Lung microvascular endothelial cell (primary cell): ENCODE measurements around the gene VTCN1. TPM values are rescaled to one million over a fixed set of nuclear protein-coding genes. Genes with fewer than 3 reads are reported as not detected.
"Not testable (repeated sequence)": the region's sequence is repeated elsewhere in the genome, so short reads cannot be mapped to it uniquely, and the experiment has no call there.

Source experiments
- DNase-seq, 2 donors: peaks; one replicate each; pipeline versions ENCODE4 v3.0.0 to v3.0.0-alpha.2; 2010; ENCODE audit warnings: low read depth in 2 of 2
- total RNA-seq: library from RNA; depleted of rRNA; stranded (reverse); fragments of >200 nt; gene quantifications from 2 replicates; pipeline ENCODE4 v1.2.1, GENCODE V29; 2014

The VTCN1 gene
- total RNA-seq, 1 donor from 2014 or later = not detected

DNA sequence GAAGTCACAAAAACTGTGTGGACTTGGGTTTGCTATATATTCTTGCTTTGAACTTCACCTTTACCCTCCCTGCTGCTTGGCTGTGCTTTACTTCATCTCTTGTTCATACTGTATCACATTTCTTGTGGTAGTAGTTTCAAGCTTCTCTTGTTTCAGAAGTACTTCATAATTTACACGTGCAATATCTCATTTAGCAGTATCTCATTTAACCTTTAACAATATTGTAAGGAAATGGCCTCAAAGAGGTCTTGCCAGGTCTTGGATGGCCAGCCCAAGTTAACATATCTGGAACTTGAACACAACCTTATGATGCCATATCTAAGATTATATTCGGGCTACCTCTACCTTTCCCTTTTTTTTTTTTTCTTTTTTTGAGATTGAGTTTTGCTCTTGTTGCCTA, 87.5 kb downstream of the VTCN1 start:
- no peak for DNase-seq

DNA sequence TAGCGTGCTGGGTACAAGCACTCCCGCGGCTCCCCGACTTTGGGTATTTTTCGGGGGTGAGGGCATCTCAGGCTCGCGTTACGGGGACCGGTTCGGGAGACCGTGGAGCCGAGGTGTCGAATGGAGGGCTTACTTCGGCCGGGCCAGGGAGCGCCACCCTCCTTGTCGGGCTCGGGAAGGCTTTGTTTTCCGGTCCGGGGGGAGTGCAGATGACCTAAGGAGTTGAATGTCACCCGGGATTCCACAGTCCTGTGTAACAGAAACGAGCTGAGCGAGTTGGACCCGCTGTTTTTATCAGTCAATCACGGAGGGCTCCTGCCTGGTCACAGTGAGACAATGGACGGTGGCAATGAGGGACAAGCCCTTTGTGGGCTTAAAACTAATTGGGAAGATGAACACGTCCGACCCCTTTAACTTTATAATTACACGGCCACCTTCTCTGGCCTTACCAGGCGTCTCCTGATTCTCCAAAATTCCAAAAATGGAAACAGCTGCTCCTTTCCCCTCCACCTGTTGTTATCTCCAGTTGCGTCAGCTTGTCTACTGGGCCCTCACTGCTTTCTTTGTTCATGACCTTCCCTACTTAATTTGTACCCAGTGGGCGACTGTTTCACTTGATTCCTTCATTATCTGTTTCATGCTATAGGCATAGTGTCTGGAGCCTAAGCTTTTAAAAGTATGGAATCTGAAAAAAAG, 88.2 kb downstream of the VTCN1 start:
- no peak for DNase-seq

DNA sequence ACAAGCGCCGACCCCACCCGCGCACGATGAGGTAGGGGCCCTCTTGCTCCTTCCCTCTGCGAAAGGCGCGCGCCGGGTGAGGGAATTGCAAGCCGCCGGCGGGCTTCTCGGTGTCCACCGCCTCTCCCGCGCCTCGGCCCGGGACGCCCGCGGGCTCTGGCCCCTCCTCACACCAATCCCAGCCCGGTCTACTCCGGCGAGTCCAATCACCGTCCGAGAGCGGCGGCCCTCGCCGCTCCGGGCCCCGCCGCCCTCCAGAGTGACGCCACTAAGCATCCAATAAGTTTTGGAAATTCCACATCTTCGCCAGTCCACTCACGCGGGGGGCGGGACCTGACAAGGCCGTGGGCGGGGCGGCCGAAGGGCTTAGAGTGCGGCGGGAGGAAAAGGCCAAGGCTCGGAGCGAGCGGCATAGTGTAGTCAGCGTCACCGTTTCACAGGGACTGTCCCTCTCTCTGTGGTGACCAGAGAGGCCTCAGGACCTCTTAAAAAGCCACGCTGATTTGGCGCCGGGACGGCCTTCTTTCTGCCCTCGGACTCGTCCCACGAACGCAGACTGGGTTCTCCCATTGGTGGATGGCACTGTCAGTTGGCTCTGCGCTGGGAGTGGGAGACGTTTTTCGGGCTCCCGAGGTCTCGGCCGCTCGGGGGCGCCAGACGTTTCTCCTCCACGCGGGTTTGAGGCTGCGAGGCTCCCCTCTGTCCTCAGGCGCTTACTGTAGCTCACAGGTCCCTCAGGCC, 89.0 kb downstream of the VTCN1 start, which contains the start of gene TRIM45:
TSS of gene TRIM45 (minus strand) at position 161 of the 741 bp plus-strand sequence. CDS start 548 bp downstream, outside the sequence.
- DNase-seq = peak; percentile 97

DNA sequence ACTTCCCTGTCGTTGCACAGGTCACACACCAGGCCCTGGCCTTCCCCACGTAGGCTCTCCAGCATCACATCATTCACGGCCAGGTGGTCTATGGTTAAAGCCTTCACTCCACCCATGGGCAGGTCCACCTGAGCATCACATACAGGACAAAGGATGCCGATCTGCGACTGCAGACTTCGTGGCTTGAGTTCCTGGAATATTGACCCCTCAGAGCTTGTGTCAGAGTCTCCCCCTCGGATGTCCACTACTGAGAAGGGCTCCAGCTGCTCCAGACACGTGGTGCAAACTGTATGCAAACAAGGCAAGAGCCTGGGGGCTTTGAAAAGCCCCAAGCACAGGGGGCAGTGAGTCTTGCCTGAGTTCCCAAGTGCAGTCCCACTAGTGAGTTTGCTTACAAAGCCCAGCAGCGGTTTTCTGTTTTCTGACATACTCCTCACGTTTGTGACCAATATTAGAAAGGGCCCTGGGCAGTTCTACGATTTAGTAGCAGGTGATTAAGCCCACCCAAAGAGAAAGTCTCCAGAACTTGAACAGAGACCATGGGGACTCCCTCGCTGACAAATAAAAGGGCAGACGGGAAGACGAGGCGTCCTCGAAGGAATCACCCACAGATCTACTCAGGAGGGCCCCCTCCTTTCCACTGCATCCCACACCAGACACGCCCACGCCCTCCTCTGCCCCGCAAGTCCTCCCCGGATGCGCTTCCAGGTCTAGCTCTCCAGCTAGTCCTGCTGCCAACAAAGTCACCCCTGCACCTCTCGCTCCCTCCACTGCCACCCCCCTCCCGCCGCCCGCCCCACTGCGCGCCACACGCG, 89.7 kb downstream of the VTCN1 start:
- no peak for DNase-seq

DNA sequence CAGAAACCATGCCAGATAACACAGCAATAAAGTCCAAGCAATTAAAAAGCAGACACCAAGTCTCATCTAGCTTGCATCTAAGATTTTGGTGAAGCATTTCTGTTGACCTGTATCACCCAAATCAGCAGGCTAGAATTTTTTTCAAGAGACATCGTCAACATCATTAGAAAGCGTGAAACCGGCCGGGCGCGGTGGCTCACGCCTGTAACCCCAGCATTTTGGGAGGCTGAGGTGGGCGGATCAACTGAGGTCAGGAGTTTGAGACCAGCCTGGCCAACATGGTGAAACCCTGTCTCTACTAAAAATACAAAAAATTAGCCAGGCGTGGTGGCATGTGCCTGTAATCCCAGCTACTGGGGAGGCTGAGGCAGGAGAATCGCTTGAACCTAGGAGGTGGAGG, 91.6 kb downstream of the VTCN1 start:
- not testable (repeated sequence) for DNase-seq

DNA sequence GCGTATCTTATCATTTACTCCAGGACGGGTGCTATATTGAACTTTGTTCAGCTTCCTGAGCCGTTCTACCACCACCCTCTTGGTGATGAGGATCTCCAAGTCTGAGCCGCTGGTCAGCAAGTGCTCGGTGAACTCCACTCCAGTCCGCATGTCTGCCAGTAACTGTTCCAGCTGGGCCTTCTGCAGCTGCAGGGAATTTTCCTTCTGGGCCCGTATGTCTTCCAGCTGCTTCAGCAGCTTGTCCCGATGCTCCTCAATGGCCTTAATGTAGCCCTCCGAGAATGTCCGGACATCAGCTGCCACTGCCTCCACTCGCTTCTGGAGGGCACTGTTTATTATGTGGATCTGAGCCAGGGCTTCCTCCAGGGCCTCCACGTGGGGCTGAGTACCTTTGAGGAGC, 92.6 kb downstream of the VTCN1 start:
- DNase-seq = no peak

DNA sequence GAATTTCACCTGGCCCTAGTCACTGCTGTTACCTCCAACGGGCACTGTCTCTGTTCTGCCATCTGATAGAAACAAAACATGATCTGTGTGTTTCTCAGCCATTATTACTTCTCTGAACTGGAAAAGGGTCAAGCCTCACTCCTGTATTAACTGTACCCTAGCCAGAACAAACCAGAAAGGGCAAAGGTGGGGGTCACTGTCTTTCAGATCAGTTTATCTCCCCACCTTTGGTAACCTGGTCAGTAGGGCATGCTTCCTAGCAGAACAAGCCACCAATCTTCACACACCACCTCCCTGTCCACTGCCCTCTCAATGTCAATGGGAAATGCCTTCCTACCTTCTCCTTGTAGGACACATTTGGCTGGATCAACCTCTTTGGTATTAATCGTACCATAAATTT, 93.0 kb downstream of the VTCN1 start:
- DNase-seq = no peak

DNA sequence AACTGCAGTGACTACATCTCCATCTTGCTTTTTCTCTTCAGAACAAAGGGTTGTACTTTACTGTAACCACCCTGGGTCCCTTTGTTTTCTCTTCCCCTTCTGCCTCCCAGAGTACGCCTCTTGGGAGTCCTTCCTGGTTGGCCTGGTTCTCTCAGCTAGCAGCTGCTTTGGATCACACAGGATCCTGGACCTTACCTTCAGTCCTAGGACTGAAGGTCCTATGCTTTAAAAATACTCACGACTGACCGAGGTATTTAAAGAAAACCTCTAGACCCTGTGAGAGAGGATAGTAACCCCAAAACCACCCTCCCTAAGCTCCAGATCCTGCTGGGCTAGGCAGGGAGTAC, 94.0 kb downstream of the VTCN1 start:
- no peak for DNase-seq

DNA sequence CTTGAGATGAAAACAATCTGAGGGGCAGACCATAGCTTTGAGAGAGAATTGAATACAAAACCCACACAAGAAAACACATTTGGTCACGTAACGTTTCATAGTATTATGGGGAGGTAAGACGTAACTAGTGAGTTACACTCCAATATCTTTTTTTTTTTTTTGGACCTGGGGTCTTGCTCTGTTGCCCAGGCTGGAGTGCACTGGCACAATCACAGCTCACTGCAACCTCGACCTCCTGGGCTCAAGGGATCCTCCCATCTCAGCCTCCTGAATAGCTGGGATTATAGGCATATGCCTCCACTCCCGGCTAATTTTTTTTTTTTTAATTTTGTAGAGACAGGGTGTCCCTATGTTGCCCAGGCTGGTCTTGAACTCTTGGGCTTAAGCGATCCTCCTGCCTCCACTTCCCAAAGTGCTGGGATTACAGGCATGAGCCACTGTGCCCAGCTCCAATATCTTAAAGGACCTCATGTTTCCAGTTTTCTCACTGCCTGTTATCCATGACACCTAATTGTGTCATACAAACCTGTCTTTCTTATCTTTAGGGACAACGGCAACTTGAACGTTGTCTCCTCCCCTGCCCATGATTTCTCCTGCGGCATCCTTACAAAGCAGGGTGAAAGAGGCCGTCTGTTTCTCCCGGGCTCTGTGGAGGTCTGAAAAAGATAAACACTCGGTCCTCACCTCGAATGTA, 94.5 kb downstream of the VTCN1 start:
- DNase-seq = no peak

DNA sequence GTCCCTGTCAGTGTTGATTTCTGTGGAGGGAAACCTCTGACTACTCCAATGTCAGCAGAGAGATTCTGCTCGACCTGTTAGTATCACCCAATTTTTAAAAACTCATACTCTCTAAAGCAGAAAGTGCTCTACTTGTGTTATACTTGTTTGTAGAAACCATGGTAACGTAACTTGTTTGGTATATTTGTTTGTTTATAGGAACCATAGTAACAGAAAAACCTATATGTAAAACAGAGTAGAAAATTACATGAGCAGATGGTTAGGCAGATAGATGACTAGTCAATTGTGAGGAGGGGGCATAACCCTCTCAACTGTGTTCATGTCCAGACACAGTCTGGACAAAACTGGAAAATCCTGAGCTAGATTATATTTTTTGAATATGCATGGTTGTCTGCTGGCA, 95.8 kb downstream of the VTCN1 start:
- no peak for DNase-seq

DNA sequence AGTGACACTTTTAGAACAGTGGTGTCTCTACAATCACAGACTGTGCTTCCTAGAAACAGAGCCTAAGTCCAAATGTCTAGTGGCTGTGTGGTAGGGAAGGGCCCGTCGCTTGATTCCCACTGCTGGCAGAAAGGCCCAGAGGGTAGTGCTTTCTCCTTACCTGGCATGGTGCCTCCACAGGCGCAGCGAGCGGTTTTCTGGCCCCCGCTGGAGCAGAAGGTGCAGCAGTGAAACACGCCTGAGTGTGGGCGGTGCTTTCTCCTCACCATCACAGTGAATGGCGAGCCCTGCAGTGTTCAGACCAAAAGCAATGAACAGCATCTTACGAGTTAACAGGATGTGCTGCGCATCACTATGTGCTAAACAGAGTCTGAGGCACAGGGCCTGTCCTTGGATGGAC, 97.5 kb downstream of the VTCN1 start:
- DNase-seq = no peak

DNA sequence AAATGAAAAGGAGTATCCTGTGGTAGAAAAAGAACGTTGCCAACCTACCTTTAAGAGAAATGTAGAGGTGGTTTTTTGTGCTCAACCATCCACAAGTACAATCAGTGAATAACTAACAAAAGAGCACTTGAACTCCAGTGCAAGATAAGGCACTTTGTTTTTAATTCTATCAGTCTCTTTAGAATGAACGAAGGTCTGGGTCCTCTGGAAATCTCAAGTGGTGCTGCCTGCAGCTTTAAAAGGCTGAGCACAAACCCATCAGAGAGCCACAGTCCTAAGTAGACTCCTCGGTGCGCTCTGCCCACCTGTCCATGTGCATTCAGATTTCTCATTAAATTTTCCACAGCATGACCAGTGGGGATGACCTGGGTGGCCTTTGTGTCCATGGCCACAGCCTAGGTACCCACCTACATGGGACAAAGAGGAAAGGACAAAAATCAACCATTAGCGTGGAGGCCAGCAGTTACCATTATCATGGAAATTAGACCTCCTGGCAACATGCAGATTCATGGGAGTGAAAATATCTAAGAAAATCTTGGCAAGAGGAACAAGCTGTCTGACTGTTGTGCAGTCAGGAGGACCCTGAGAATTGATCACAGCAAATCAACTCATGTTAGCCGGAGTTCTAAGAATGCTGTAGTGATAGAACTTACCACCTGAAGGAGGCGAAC, 98.5 kb downstream of the VTCN1 start:
- no peak for DNase-seq

DNA sequence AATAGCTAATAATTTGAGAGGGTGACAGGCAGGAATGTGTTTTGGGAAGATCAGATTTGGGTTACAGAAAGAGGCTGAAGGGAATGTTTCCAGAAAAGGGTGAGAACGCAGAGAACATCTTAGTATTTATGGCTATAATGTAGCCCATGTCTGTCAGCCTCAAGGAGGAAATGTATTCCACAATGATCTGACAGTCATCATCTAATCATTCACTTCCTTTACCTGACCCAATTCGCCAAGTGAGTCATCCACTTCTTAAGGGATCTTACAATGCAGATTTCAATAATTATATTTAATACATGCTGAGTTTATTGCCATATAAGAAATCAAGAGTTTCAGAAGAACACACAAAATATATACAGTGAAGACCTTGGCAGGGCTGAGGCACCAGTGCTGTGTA, 100.0 kb downstream of the VTCN1 start:
- DNase-seq = peak in 1 of 2 donors; percentile 70

DNA sequence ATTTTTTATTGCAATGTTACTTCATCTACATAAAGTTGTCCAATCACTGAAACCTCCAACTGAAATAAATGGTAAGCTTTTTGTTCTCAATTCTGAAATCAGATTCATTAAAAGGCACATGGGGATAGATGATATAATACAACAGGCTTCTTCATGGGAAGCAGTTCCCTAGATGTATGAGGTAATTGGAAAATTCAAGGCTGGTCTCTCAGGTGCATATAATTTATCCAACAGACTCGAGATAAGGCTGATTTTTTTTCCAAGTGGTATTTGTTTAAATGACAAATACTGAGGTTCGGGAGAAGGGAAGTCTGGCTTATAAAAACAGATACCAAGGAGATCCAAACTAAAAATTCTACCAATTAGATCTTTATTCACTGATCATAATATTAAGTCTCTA, 103.4 kb downstream of the VTCN1 start:
- DNase-seq = no peak

DNA sequence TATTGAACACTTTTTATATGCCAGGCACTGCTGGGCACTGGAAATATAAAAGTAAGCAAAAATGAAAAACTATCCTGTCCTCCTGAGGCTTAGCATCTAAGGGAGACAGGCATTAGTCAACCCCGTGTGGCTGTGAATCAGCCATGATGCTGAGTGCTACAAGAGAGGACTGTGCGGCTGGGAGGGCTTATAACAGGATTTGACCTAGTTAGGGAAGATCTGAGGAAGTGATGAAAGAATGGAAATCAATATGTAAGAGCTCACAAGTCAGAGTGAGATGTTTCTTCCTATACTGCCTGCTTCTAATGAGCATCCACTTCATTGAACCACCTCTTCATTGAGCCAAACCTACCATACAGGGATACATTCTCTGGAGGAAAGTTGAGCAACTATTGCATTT, 104.2 kb downstream of the VTCN1 start:
- DNase-seq = no peak

DNA sequence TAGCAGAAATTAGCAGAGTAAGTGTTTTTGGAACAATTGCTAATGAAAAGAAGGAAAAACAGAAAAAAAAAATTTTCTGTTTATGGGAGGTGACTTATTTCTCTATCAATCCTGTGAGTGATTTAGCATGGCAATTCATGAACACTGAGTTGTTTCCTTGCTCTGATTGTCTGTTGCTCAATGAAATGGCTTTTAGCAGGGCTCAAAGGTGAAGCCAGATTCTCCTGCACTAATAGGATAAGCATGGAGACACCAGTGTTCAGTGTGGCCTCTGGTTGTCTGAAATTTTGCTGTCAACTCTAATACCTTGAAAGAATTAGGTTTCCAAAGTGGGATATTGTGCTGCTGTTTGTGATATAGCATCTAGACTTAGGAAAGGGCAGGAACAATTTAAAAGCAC, 105.0 kb downstream of the VTCN1 start:
- no peak for DNase-seq

DNA sequence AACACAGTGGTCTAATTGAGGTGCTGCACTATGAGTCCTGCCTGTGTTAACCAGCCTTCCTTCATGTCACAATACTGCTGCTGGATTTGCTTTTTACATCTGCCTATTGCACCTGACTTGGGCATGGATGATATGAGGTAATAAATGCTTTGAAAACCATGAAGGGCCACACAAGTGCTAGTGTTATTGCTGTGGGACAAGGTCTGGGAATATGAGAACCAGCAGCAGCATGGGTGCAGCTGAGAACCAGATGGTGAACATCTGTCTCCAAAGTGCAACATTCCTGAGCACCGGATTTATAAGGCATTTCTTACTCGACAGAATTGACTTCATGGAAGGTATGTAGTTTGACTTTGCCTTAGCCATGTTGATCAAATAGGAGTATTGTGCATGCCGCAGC, 105.7 kb downstream of the VTCN1 start:
- no peak for DNase-seq

DNA sequence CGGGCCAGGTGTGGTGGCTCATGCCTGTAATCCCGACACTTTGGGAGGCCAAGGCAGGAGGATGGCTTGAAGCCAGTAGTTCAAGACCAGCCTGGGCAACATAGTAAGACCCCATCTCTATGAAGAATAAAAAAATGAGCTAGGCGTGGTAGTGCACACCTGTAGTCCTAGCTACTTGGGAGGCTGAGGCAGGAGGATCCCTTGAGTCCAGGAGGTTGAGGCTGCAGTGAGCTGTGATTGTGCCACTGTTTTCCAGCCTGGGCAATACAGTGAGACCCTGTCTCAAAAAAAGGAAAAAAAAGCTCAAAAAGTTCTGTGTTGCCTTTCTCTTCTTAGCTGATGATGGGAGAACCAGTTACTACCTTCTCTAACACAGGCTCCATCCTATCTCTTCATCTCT, 108.9 kb downstream of the VTCN1 start:
- DNase-seq = not testable (repeated sequence)

DNA sequence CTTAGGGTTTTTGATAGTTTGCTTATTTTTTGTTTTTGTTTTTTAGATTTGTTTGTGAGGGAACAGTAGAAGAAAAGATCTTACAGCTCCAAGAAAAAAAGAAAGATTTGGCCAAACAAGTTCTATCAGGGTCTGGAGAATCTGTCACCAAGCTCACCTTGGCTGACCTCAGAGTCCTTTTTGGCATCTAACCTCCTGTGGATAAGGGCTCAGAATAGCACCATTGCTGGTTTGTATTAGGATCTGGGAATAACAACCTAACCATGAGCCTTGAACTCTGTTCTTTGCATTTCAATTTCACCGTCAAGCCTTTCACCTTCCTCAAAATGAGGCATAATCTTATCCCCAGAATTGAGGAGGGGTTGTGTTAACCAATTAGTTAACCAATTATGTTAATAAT, 109.4 kb downstream of the VTCN1 start:
- no peak for DNase-seq

DNA sequence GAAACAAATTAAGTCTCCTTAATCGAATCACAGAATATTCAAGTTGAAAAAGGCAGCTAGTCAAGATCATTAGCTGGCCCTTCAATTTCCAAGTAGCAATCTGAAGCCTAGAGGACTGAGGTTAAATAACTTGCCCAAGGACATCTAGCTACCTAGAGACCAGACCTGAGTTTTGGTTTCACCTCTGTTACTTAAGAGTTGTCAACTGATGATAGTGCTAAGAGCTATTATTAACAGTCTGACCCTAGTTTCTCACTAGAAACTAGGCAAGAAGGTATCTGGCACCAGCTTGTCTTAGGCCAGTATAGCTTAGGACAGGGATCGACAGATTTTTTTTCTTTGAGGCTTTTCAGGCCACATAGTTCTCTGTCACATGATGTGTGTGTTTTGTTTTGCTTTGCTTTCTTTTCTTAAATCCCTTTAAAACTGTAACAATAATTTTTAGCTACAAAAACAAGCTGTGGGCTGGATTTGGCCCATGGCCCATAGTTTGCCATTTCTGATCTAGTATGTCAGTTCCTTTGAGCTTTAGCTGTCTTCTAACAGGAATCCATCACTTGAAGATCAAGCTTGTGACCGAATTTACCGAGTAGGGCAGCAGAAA, 112.3 kb downstream of the VTCN1 start:
- peak; percentile 28 to 36 for DNase-seq

DNA sequence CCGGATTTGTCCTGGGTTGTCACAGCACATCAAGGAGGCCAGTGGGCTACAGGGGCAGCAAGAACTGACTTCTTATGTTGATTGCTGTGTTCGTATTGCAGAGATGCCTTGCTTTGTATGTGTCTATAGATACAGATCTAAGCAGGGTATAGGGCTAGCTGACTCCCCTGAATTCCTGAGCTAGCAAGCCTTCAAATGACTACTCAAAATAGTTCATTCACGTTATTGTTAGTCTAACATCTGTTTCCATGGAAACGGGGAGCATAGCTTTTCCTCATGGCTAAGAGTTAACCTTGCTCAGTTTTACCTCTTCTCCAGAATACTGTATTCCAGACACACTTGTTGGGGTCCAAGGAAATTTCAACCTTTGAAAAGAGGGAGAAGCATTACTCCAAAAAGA, 113.3 kb downstream of the VTCN1 start:
- peak; percentile 32 to 52 for DNase-seq
